ENCODE measurements around the gene SNRPA. TPM values are rescaled to one million over a fixed set of nuclear protein-coding genes. Genes with fewer than 3 reads are reported as not detected.

Gene SNRPA
- total and polyA plus RNA-seq, 2 of the 4 experiments (the other 2 are of a cell fraction): 30.3 to 81.3 TPM

DNA sequence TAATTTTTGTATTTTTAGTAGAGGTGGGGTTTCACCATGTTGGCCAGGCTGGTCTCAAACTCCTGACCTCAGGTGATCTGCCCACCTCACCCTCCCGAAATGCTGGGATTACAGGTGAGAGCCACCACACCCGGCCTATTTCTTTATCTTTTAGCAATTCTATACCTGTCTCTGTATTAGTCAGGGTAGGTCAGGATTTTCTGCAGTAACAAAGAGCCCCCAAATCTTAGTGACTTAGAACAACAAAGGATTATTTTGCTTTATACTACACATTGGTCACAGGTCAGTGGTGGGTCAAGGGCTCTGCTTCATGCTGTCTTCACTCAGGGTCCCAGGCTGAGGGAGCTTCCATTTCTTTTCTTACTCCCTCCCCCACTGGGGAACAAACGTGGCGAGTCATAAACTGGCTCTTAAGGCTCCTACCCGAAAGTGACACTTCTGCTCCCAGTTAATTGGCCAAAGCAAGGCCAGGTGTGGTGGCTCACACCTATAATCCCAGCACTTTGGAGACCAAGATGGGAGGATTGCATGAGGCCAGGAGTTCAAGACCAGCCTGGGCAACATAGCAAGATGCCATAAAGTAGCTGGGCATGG, 27.2 kb upstream of the SNRPA start:
- Histone ChIP-seq H4K5ac (ENCODE audit: low read depth, low read length) (no peak overlapping the region), H2AFZ (replicated peaks; ENCODE audit: low read length, poor library complexity) (no peak overlapping the region), H3K4ac (ENCODE audit: low read depth, low read length) (no peak overlapping the region), H3K4me1 (ENCODE audit: control insufficient read depth, insufficient read depth, low read length) (peaks cover 9% of the 10 kb centered on the region), H3K56ac (ENCODE audit: extremely low read depth, insufficient read depth, low read length) (no peak overlapping the region), H3K9me1 (ENCODE audit: insufficient read depth, low read length) (peaks cover 20% of the 10 kb centered on the region; the same call in 1 of the 2 replicates), H3K23ac (ENCODE audit: low read depth, low read length) (no peak overlapping the region), H2AK5ac (ENCODE audit: low read depth, low read length) (no peak overlapping the region), H4K91ac (ENCODE audit: insufficient read depth, low read depth, low read length) (no peak overlapping the region), H3K9ac (ENCODE audit: low read depth, low read length) (no peak overlapping the region), H2BK5ac (ENCODE audit: low read depth, low read length, poor library complexity, severe bottlenecking) (no peak overlapping the region), H3K4me3 (ENCODE audit: insufficient read depth, low read depth, low read length) (no peak overlapping the region), H4K20me1 (ENCODE audit: insufficient read depth, low read length) (peaks cover 13% of the 10 kb centered on the region; the same call in 1 of the 2 replicates), H3K27ac (ENCODE audit: insufficient read depth, low read length) (no peak overlapping the region), H2AK9ac (replicated peaks; ENCODE audit: low read depth, low read length, poor library complexity) (no peak overlapping the region), H3K9me3 (ENCODE audit: control insufficient read depth, insufficient read depth, low read length) (no peaks in the 10 kb centered on the region; the same call in 1 of the 2 replicates), H3K36me3 (ENCODE audit: control insufficient read depth, insufficient read depth, low read length) (peaks cover 41% of the 10 kb centered on the region), H2BK120ac (ENCODE audit: low read depth, low read length) (no peak overlapping the region), H3K18ac (ENCODE audit: low read depth, low read length) (no peak overlapping the region), H2BK15ac (ENCODE audit: low read depth, low read length) (no peak overlapping the region), H3K14ac (replicated peaks; ENCODE audit: low read depth, low read length) (no peak overlapping the region), H3K79me1 (ENCODE audit: low read depth in 1 of 2, low read length in 2 of 2) (peaks cover 26 to 79% of the 10 kb centered on the region in 2 experiments), H3K27me3 (ENCODE audit: control insufficient read depth, insufficient read depth, low read length) (no peaks in the 10 kb centered on the region), H4K8ac (ENCODE audit: low read depth in 2 of 2, low read length in 2 of 2) (no peak overlapping the region), H3K4me2 (ENCODE audit: low read depth, low read length) (no peak overlapping the region), H2BK20ac (ENCODE audit: low read depth, low read length) (no peak overlapping the region)
- WGBS, 2 experiments (ENCODE audit: extremely low coverage in 2 of 2, insufficient read length in 1 of 2): 83% methylated on average over 1 of the region's 5 CpGs; no CpG with 5 or more reads in 1 of the 2 experiments
- DNase-seq (no peak), ATAC-seq (ENCODE audit: low read depth) (no peak)
- BruUV-seq (replicated peaks): no TSS peak
- dilution Hi-C loops (cut with HindIII; ENCODE audit: low sequenced_read_pairs, unreplicated experiment): no loop called here
- TF ChIP-seq, protein P1, sequence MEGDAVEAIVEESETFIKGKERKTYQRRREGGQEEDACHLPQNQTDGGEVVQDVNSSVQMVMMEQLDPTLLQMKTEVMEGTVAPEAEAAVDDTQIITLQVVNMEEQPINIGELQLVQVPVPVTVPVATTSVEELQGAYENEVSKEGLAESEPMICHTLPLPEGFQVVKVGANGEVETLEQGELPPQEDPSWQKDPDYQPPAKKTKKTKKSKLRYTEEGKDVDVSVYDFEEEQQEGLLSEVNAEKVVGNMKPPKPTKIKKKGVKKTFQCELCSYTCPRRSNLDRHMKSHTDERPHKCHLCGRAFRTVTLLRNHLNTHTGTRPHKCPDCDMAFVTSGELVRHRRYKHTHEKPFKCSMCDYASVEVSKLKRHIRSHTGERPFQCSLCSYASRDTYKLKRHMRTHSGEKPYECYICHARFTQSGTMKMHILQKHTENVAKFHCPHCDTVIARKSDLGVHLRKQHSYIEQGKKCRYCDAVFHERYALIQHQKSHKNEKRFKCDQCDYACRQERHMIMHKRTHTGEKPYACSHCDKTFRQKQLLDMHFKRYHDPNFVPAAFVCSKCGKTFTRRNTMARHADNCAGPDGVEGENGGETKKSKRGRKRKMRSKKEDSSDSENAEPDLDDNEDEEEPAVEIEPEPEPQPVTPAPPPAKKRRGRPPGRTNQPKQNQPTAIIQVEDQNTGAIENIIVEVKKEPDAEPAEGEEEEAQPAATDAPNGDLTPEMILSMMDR (conservative IDR thresholded peaks at IDR 0.05; ENCODE audit: low read depth, low read length): no peak
- TF ChIP-seq MAFK (IDR thresholded peaks at IDR 0.05; ENCODE audit: low read depth, low read length) (no peak), RFX5 (IDR thresholded peaks at IDR 0.05; ENCODE audit: low read depth, low read length) (no peak), CHD1 (IDR thresholded peaks at IDR 0.05; ENCODE audit: low read depth, low read length) (no peak), SMC3 (IDR thresholded peaks at IDR 0.05; ENCODE audit: low read depth, low read length) (no peak), BHLHE40 (IDR thresholded peaks at IDR 0.05; ENCODE audit: low read depth, low read length) (no peak), MAZ (IDR thresholded peaks at IDR 0.05; ENCODE audit: borderline replicate concordance, low read depth, low read length) (no peak), RAD21 (IDR thresholded peaks at IDR 0.05; ENCODE audit: low read length) (no peak), CEBPB (IDR thresholded peaks at IDR 0.05; ENCODE audit: low read depth, low read length) (no peak), RCOR1 (IDR thresholded peaks at IDR 0.05; ENCODE audit: insufficient replicate concordance, low read length) (no peak), MXI1 (IDR thresholded peaks at IDR 0.05; ENCODE audit: borderline replicate concordance, low read depth, low read length) (no peak), NFE2L2 (IDR thresholded peaks at IDR 0.05; ENCODE audit: low read depth, low read length) (no peak), FOS (IDR thresholded peaks at IDR 0.05; ENCODE audit: low read depth, low read length) (no peak)
- TF ChIP-seq, protein P2, sequence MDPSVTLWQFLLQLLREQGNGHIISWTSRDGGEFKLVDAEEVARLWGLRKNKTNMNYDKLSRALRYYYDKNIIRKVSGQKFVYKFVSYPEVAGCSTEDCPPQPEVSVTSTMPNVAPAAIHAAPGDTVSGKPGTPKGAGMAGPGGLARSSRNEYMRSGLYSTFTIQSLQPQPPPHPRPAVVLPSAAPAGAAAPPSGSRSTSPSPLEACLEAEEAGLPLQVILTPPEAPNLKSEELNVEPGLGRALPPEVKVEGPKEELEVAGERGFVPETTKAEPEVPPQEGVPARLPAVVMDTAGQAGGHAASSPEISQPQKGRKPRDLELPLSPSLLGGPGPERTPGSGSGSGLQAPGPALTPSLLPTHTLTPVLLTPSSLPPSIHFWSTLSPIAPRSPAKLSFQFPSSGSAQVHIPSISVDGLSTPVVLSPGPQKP (IDR thresholded peaks at IDR 0.05; ENCODE audit: borderline replicate concordance, low read depth, low read length): no peak
- CTCF ChIA-PET: no interaction called here
- intact Hi-C loops (cut with micrococcal nuclease): no loop called here
- in situ Hi-C loops (cut with MboI; ENCODE audit: low sequenced_read_pairs): no loop called here
- POLR2A ChIA-PET (ENCODE audit: unreplicated experiment): no interaction called here
